GM15510 (cell line): Measurements from ENCODE around the gene ADGRL2.

Experiments
- POLR2A ChIP-seq: IDR thresholded peaks from 3 replicates; pipeline ENCODE4 v1.6.1; 2011; ENCODE audit warnings: borderline replicate concordance; ENCODE audit not compliant: insufficient read length; ENCODE audit errors: extremely low read depth

The ADGRL2 gene

GRCh38 chr1:81800695-81801650, at the start of gene ADGRL2:
Gene ADGRL2, plus strand, starts transcription at chr1:81800934. Its CDS starts 36,051 bp downstream, at chr1:81836985.
- TF ChIP-seq POLR2A: no peak

- no peak for TF ChIP-seq POLR2A
These were observed 47.9 kb upstream of the ADGRL2 start for GRCh38 chr1:81752840-81753239.

- no peak for TF ChIP-seq POLR2A
These were observed 46.3 kb upstream of the ADGRL2 start for GRCh38 chr1:81754424-81754823.

GRCh38 chr1:81756872-81757271, 43.9 kb upstream of the ADGRL2 start:
- no peak for TF ChIP-seq POLR2A

GRCh38 chr1:81757398-81758020, 43.2 kb upstream of the ADGRL2 start:
- no peak for TF ChIP-seq POLR2A

GRCh38 chr1:81758181-81758580, 42.6 kb upstream of the ADGRL2 start:
- TF ChIP-seq POLR2A: no peak

GRCh38 chr1:81760477-81761097, 40.1 kb upstream of the ADGRL2 start:
- no peak for TF ChIP-seq POLR2A

- no peak for TF ChIP-seq POLR2A
These were observed 25.2 kb upstream of the ADGRL2 start for GRCh38 chr1:81775510-81775909.

- no peak for TF ChIP-seq POLR2A
These were observed 19.9 kb upstream of the ADGRL2 start for GRCh38 chr1:81780705-81781454.

- TF ChIP-seq POLR2A: no peak
These were observed 19.0 kb upstream of the ADGRL2 start for GRCh38 chr1:81781749-81782148.

GRCh38 chr1:81792184-81792583, 8.6 kb upstream of the ADGRL2 start:
- TF ChIP-seq POLR2A: no peak

GRCh38 chr1:81797701-81798100, 3.0 kb upstream of the ADGRL2 start:
- no peak for TF ChIP-seq POLR2A

- no peak for TF ChIP-seq POLR2A
These were observed 617 bp upstream of the ADGRL2 start for GRCh38 chr1:81799939-81800694.
